Astrocyte of the cerebellum (primary cell): ENCODE measurements around the gene ZNF69.
"Not testable (repeated sequence)": the region's sequence is repeated elsewhere in the genome, so short reads cannot be mapped to it uniquely, and the experiment has no call there.

ENCODE experiments used
- DNase-seq: peaks from one replicate; pipeline ENCODE4 v3.0.0-alpha.2; 2011; ENCODE audit warnings: low read depth
- H3K4me3 ChIP-seq: 2 replicates; pipeline ENCODE4 v1.5.1; 2011; ENCODE audit warnings: mild to moderate bottlenecking, low read depth, low read length, moderate library complexity
- in situ Hi-C: cut with HindIII; loops from 2 replicates; pipeline ENCODE4 v1.10.0; 2017; ENCODE audit warnings: low sequenced_read_pairs
- TF ChIP-seq, protein P1 (sequence below): IDR thresholded peaks from 2 replicates; pipeline ENCODE4 v1.5.1; 2012; ENCODE audit warnings: low read length, low read depth, moderate library complexity, mild to moderate bottlenecking; ENCODE audit errors: missing control alignments

The ZNF69 gene

DNA sequence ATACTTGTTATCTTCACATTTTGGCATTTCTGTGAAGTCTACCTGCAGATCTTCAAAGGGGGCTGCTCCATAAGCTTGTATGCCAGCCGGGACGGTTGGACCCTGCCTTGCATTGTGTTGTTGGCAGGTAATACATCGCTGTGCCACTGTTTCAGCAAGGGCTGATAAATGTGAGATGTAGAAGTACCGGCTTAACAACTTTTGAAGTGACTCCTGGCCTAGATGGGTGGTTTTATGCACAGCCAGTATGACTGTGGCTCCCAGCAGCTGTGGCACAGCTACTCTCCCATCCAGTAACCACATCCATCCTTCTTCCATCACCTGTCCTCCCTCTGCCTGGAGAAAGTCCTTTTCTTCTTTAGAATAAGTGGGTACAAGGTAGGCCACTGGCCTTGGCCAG lies 57.1 kb downstream of the ZNF69 start:
- in situ Hi-C loops = no loop called here
- no peak for DNase-seq
- TF ChIP-seq, protein P1, sequence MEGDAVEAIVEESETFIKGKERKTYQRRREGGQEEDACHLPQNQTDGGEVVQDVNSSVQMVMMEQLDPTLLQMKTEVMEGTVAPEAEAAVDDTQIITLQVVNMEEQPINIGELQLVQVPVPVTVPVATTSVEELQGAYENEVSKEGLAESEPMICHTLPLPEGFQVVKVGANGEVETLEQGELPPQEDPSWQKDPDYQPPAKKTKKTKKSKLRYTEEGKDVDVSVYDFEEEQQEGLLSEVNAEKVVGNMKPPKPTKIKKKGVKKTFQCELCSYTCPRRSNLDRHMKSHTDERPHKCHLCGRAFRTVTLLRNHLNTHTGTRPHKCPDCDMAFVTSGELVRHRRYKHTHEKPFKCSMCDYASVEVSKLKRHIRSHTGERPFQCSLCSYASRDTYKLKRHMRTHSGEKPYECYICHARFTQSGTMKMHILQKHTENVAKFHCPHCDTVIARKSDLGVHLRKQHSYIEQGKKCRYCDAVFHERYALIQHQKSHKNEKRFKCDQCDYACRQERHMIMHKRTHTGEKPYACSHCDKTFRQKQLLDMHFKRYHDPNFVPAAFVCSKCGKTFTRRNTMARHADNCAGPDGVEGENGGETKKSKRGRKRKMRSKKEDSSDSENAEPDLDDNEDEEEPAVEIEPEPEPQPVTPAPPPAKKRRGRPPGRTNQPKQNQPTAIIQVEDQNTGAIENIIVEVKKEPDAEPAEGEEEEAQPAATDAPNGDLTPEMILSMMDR = no peak
- no peak overlapping the region for H3K4me3 ChIP-seq

DNA sequence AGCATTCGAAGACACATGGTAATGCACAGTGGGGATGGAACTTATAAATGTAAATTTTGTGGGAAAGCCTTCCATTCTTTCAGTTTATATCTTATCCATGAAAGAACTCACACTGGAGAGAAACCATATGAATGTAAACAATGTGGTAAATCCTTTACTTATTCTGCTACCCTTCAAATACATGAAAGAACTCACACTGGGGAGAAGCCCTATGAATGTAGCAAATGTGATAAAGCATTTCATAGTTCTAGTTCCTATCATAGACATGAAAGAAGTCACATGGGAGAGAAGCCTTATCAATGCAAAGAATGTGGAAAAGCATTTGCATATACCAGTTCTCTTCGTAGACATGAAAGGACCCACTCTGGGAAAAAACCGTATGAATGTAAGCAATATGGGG lies 61.1 kb downstream of the ZNF69 start:
- TF ChIP-seq, protein P1 = no peak
- no peak overlapping the region for H3K4me3 ChIP-seq
- in situ Hi-C loops = no loop called here
- no peak for DNase-seq

DNA sequence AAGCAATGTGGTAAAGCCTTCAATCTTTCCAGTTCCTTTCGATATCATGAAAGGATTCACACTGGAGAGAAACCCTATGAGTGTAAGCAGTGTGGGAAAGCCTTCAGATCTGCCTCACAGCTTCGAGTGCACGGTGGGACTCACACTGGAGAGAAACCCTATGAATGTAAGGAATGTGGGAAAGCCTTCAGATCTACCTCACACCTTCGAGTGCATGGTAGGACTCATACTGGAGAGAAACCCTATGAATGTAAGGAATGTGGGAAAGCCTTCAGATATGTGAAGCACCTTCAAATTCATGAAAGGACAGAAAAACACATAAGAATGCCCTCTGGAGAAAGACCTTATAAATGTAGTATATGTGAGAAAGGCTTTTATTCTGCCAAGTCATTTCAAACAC lies 61.6 kb downstream of the ZNF69 start:
- H3K4me3 ChIP-seq = no peak overlapping the region
- no peak for DNase-seq
- TF ChIP-seq, protein P1 = no peak
- in situ Hi-C loops = no loop called here

DNA sequence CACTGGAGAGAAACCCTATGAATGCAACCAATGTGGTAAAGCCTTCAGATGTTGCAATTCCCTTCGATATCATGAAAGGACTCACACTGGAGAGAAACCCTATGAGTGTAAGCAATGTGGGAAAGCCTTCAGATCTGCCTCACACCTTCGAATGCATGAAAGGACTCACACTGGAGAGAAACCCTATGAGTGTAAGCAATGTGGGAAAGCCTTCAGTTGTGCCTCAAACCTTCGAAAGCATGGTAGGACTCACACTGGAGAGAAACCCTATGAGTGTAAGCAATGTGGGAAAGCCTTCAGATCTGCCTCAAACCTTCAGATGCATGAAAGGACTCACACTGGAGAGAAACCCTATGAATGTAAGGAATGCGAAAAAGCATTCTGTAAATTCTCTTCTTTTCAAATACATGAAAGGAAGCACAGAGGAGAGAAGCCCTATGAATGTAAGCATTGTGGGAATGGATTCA lies 62.1 kb downstream of the ZNF69 start:
- in situ Hi-C loops, DNase-seq, H3K4me3 ChIP-seq: not testable (repeated sequence)

DNA sequence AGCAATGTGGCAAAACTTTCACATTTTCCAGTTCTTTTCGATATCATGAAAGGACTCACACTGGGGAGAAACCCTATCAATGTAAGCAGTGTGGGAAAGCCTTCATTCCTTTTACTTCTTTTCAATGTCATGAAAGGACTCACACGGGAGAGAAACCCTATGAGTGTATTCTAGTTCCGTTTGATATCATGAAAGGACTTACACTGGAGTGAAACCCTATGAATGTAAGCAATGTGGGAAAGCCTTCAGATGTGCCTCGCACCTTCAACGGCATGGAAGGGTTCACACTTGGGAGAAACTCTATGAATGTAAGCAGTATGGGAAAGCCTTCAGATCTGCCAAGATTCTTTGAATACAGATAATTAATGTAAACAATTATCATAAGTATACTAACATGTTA lies 62.7 kb downstream of the ZNF69 start:
- TF ChIP-seq, protein P1 = no peak
- no peak overlapping the region for H3K4me3 ChIP-seq
- no peak for DNase-seq
- in situ Hi-C loops = no loop called here
